Choroid plexus epithelial cell (primary cell): ENCODE data around the gene RAD9A.
A peak's percentile ranks its signal among the peaks of the same experiment; 100 is the strongest.

Experiments
- DNase-seq: peaks from one replicate; pipeline ENCODE4 v3.0.0-alpha.2; 2010; ENCODE audit warnings: low read depth
- H3K4me3 ChIP-seq: 2 replicates; pipeline ENCODE4 v1.5.1; 2011; ENCODE audit warnings: low read depth, mild to moderate bottlenecking, control low read depth, low read length, moderate library complexity
- CTCF ChIP-seq: conservative IDR thresholded peaks from 2 replicates; pipeline ENCODE4 v1.5.1; 2011; ENCODE audit warnings: low read depth, mild to moderate bottlenecking, control low read depth, inconsistent platforms, low read length, moderate library complexity

The RAD9A gene

GRCh38 chr11:67372993-67373647 is 18.7 kb upstream of the RAD9A start, which contains the start of gene CLCF1:
CLCF1 (minus strand) TSS chr11:67373598; CDS start chr11:67373539, 59 bp downstream.
- DNase-seq, result peak; percentile 69
- peak within 1 kb of the TSS; percentile 67 for H3K4me3 ChIP-seq
- no peak for TF ChIP-seq CTCF

GRCh38 chr11:67373648-67374570 is 17.9 kb upstream of the RAD9A start:
- H3K4me3 ChIP-seq, result peak overlapping the region; percentile 67
- TF ChIP-seq CTCF, result peak; percentile 41
- peak; percentile 94 for DNase-seq

GRCh38 chr11:67374571-67375281 is 17.1 kb upstream of the RAD9A start:
- TF ChIP-seq CTCF, result no peak
- DNase-seq, result no peak
- H3K4me3 ChIP-seq, result peak overlapping the region; percentile 2

GRCh38 chr11:67375320-67376055 is 16.3 kb upstream of the RAD9A start:
- TF ChIP-seq CTCF, result no peak
- no peak for DNase-seq

GRCh38 chr11:67376063-67376820 is 15.5 kb upstream of the RAD9A start:
- no peak for DNase-seq
- TF ChIP-seq CTCF, result no peak
- H3K4me3 ChIP-seq, result no peak overlapping the region

More at GRCh38 chr11:67375320-67376055, 16.3 kb upstream of the RAD9A start:
- no peak overlapping the region for H3K4me3 ChIP-seq
